ENCODE measurements around the gene TBX2.

DNA sequence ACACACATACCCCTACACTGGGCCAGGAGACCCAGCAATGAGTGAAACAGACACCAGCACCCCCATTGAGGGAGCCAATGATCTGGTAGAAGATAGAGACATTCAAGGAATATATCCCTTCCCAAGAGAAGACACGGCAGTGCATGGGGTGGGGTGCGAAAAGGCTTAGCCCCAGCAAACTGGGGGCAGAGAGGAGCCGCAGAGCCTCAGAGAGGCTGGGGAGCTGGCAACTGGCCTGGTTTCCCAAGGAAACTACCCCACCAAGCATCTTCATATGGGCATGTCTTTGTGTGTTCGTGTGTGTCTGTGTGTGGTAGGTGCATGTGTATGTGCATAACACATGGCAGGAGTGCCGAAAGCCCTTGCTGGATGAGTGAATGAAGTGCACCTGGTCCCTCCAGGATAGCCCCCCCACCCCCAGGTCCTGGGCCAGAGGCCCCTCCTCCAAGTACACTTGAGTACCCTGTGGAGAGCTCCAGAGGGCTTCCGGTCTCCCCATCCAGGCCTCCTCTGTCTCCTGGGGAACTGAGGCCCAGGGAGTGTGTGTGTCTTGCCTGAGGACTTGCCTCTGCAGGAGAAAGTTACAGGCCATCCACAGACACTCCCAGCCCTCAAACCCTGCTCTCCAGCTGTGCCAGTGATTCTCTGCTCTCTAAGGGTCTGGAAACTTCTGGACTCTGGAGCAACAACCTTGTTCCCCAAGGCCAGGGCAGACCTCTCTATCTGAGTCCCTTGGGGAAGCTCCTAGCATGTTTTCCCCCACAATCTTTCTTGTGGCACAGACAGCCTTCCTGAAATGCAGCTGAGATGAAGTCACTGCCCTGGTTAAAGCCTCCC, 15.9 kb downstream of the TBX2 start:
- TF ChIP-seq, protein P1, sequence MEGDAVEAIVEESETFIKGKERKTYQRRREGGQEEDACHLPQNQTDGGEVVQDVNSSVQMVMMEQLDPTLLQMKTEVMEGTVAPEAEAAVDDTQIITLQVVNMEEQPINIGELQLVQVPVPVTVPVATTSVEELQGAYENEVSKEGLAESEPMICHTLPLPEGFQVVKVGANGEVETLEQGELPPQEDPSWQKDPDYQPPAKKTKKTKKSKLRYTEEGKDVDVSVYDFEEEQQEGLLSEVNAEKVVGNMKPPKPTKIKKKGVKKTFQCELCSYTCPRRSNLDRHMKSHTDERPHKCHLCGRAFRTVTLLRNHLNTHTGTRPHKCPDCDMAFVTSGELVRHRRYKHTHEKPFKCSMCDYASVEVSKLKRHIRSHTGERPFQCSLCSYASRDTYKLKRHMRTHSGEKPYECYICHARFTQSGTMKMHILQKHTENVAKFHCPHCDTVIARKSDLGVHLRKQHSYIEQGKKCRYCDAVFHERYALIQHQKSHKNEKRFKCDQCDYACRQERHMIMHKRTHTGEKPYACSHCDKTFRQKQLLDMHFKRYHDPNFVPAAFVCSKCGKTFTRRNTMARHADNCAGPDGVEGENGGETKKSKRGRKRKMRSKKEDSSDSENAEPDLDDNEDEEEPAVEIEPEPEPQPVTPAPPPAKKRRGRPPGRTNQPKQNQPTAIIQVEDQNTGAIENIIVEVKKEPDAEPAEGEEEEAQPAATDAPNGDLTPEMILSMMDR (conservative IDR thresholded peaks at IDR 0.05; ENCODE audit: low read length): no peak
- no peak for TF ChIP-seq EZH2phosphoT487 (IDR thresholded peaks at IDR 0.05; ENCODE audit: borderline replicate concordance)
